HUES6 (cell line): ENCODE measurements around the gene OOSP4A.

Source experiments
- H3K27ac ChIP-seq: 2 replicates; pipeline ENCODE4 v1.7.0; 2013; ENCODE audit warnings: low read depth, mild to moderate bottlenecking, low read length, inconsistent platforms
- H3K27me3 ChIP-seq: 2 replicates; pipeline ENCODE4 v1.6.1; 2013; ENCODE audit warnings: low read length; ENCODE audit not compliant: control insufficient read depth, insufficient read depth
- H3K36me3 ChIP-seq: 2 replicates; pipeline ENCODE4 v1.6.1; 2013; ENCODE audit warnings: low read length; ENCODE audit not compliant: control insufficient read depth, insufficient read depth
- H3K4me1 ChIP-seq: 2 replicates; pipeline ENCODE4 v1.6.1; 2013; ENCODE audit warnings: low read length; ENCODE audit not compliant: control insufficient read depth, insufficient read depth
- H3K4me3 ChIP-seq: 2 replicates; pipeline ENCODE4 v1.5.1; 2013; ENCODE audit warnings: low read depth, low read length
- H3K9ac ChIP-seq: one replicate; pipeline ENCODE4 v1.6.1; 2013; ENCODE audit warnings: mild to moderate bottlenecking, low read length
- H3K9me3 ChIP-seq: 2 replicates; pipeline ENCODE4 v1.6.1; 2013; ENCODE audit warnings: low read depth, low read length; ENCODE audit not compliant: control insufficient read depth, insufficient read depth

The OOSP4A gene

DNA sequence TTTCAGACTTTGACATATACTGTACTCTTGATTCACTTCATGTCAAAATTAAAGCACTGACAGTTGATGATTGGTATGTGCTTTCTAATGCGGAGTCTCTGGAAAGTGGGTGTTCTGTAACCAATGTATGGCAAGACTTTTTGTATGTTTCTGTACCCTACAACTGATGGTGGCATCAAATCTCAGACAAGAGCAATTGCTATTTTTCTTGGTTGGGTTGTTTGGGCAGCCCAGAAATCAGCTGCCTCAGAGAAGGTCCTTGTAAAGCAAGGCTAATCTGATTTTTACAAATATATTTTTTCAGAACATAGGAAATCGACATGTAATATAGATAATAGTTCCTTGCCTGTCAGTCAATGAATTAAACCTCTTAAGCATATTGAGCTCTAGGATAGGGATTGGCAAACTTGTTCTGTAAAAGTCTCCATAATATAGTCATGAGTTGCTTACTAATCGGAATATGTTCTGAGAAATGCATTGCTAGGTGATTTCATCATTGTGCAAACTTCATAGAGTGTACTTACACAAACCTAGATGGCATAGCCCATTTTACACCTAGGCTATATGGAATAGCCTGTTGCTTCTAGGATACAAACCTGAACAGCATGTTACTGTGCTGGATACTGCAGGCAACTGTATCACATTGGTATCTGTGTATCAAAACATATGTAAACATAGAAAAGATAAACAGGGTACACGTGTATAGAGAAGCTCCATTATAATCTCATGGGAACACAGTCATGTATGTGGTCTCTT is 10.2 kb upstream of the OOSP4A start:
- Histone ChIP-seq H3K9me3 (no peaks in the 10 kb centered on the region), H3K36me3 (no peaks in the 10 kb centered on the region), H3K27ac (no peak overlapping the region), H3K27me3 (no peaks in the 10 kb centered on the region), H3K4me3 (no peak overlapping the region), H3K9ac (no peak overlapping the region), H3K4me1 (no peaks in the 10 kb centered on the region)

DNA sequence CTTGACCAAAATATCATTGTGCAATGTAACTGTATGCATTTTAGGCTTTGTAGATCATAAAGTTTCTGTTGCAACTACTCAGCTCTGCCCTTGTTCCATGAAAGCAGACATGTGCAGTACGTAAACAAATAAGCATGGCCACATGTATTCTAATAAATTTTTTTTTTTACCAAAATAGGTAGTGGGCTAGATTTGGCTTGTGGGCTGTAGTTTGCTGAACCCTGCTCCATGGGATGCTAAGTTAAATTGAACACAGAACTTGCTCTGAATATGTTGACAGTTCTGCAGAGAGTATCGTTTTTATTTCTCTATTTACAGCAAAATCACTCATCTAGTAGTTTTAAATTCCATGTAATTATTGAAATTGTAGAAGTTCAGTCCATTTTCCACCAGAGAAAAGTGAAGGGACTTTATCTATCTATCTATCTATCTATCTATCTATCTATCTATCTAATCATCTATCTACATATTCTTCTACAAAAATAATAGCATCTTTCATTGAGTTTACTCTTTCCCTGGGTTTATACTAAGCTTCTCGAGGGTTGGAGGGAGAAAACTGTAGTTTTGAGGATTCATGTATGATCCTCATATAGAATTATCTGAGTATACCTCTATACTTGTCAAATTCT is 9.5 kb upstream of the OOSP4A start:
- no peak overlapping the region for H3K27ac ChIP-seq
- no peak overlapping the region for H3K4me3 ChIP-seq
- no peaks in the 10 kb centered on the region for H3K4me1 ChIP-seq
- H3K36me3 ChIP-seq, result no peaks in the 10 kb centered on the region
- H3K27me3 ChIP-seq, result no peaks in the 10 kb centered on the region
- H3K9me3 ChIP-seq, result no peaks in the 10 kb centered on the region
- H3K9ac ChIP-seq, result no peak overlapping the region

DNA sequence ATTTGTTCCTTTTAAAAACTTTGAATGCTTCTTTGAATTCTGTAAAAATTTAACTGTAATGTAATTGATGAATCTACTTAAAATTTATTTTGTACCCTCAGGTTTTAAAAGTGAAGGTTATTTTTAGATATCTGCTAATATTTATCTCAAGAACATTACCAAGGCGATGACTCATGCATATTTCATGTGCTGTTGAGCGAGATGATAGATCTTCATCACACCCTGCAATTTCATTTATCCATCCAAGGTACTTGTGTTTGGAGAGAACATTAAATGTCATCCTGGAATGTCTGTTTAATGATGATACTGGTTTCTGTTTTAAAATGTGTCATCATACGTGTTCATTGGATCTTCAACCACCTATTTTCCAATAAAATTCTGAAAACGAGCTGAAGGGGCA is 6.7 kb upstream of the OOSP4A start:
- Histone ChIP-seq H3K36me3 (no peaks in the 10 kb centered on the region), H3K9me3 (no peaks in the 10 kb centered on the region), H3K27me3 (no peaks in the 10 kb centered on the region), H3K9ac (no peak overlapping the region), H3K4me1 (no peaks in the 10 kb centered on the region), H3K27ac (no peak overlapping the region), H3K4me3 (no peak overlapping the region)

DNA sequence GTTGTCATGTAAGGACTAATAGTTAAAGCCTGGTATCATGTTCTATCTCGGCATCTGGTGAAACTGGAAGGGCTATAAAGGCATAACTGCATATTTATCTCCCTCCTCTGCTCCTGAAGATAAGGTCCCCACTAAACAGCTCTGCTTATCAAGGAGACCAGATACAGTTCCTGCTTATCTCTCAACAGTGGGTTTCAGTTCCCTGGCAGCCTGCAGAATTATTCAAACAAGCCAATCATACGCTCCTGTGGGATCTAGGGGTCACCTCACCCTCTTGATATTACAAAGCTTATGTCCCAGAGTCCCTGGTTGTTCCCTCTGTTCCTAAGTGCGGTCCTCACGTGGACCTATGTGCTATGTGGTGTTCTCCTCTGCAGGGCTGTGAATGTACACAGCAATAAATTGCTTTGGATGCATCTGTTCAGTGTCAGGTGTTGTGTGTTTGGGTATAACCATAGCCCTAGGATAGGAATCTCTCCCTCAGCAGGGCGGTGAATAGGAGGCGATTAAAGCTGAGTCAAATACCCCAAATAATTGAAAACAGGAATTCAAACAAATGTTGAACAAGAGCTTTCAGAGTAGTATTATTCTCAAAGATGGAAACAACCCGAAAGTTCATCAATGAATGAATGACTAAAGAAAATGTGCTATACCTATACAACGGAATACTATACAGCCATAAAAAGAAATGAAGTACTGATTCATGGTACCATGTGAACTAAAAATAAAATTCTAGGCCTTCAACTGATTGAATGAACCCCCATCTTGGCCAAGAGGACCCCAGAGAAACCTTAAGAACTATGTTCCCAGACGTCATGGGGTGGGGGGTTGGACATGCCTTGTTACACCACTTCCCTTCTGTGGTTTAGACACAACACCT is 3.1 kb upstream of the OOSP4A start:
- no peaks in the 10 kb centered on the region for H3K9me3 ChIP-seq
- no peak overlapping the region for H3K27ac ChIP-seq
- H3K4me1 ChIP-seq, result peaks cover 4% of the 10 kb centered on the region; the same call in 1 of the 2 replicates
- no peaks in the 10 kb centered on the region for H3K27me3 ChIP-seq
- peak overlapping the region; percentile 14 for H3K9ac ChIP-seq
- H3K4me3 ChIP-seq, result no peak overlapping the region
- H3K36me3 ChIP-seq, result no peaks in the 10 kb centered on the region

DNA sequence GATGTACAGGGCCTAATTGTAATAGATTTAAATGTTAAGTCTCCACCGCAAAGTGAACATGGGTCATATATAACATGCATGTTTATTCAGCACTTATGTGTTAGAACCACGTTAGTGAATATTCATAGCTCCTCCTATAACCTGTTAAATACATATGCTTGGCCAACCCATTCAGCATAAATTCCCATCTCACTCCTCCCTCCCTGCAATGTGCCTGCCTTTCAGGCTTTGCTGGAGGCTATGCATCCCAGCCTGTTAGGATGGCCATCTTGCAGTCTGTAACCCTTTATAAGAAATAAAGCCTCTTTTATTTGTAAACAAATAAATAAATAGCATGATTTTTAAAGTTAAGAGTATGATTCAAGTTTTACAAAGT is 1.7 kb upstream of the OOSP4A start:
- no peak overlapping the region for H3K27ac ChIP-seq
- peaks cover 4% of the 10 kb centered on the region; the same call in 1 of the 2 replicates for H3K4me1 ChIP-seq
- no peaks in the 10 kb centered on the region for H3K27me3 ChIP-seq
- no peaks in the 10 kb centered on the region for H3K36me3 ChIP-seq
- H3K9ac ChIP-seq, result no peak overlapping the region
- H3K9me3 ChIP-seq, result no peaks in the 10 kb centered on the region
- no peak overlapping the region for H3K4me3 ChIP-seq

DNA sequence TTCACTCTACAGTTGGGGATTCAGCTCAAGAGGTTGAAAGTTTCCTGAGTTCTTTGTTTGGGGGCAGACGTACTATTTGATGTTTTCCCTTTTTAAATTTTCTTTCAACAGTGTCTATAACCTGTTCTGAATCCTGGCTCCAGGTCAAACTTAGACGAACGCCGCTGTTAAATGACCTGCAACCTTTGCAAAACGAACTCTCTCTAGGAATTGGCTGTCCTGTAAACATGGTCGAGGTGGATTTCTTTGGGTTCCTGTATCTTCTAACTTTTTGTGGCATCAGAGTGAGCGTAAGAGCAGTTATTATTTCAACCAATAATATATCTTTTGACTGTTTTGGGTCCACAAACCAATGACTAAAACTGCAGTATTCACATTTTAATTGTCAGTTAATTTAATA is 1.6 kb downstream of the OOSP4A start:
- H3K4me1 ChIP-seq, result peaks cover 4% of the 10 kb centered on the region; the same call in 1 of the 2 replicates
- no peak overlapping the region for H3K9ac ChIP-seq
- no peaks in the 10 kb centered on the region for H3K9me3 ChIP-seq
- no peak overlapping the region for H3K27ac ChIP-seq
- no peak overlapping the region for H3K4me3 ChIP-seq
- no peaks in the 10 kb centered on the region for H3K36me3 ChIP-seq
- no peaks in the 10 kb centered on the region for H3K27me3 ChIP-seq

DNA sequence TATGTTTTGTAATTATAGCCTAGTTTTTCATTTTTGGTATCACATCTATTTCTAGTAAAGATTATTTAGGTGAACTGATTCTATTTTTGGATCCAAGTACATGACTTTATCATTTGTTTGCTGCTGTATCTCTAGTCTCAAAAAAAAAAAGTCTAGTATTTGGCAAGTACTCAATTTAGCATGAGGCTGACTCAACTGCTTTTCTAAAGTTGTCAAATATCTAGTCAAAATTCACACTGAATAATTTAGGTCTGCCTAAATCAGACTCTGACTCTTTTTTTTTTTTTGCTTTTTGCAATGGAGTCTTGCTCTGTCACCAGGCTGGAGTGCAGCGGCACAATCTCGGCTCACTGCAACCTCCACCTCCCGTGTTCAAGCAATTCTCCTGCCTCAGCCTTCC is 2.4 kb downstream of the OOSP4A start:
- no peak overlapping the region for H3K27ac ChIP-seq

DNA sequence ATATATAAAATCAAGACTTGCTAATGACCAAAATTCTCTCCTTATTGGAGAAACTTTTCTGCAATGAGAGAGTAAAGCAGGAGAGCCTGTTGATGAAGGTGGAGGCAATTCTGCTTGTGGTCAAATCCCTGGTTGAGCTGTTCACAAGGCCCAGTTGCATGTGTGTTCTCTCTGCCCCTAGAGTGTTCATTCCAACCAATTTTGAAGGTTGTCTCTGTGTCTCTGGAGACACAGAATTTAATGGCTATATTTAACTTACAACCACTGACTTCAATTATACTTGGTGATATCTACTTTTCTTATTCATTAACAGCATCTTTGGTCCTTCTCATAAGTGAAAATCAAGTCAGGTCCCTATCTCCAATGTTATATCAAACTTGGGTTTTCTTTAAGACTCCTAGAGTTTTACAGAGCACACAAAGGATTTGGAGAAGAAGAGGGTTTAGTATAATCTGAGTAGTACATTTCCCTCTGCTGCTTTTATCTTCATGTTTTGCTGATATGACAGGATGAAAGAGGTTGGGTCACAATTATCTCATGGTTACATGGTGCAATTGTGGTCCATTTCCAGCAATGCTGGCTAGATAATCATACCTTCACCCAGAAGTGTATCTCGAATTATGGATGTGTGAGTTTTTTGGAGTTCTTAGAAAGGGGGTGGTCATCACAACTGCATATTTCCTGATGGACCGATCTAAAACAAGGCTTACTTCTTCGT is 4.0 kb downstream of the OOSP4A start:
- Histone ChIP-seq H3K9me3 (no peaks in the 10 kb centered on the region), H3K36me3 (no peaks in the 10 kb centered on the region), H3K27ac (no peak overlapping the region), H3K9ac (no peak overlapping the region), H3K4me1 (peaks cover 6% of the 10 kb centered on the region; the same call in 1 of the 2 replicates), H3K4me3 (no peak overlapping the region), H3K27me3 (no peaks in the 10 kb centered on the region)

More for the DNA sequence above, 2.4 kb downstream of the OOSP4A start:
- H3K4me3 ChIP-seq, result no peak overlapping the region
- no peaks in the 10 kb centered on the region for H3K9me3 ChIP-seq
- no peaks in the 10 kb centered on the region for H3K36me3 ChIP-seq
- H3K27me3 ChIP-seq, result no peaks in the 10 kb centered on the region
- H3K4me1 ChIP-seq, result peaks cover 4% of the 10 kb centered on the region; the same call in 1 of the 2 replicates
- no peak overlapping the region for H3K9ac ChIP-seq

DNA sequence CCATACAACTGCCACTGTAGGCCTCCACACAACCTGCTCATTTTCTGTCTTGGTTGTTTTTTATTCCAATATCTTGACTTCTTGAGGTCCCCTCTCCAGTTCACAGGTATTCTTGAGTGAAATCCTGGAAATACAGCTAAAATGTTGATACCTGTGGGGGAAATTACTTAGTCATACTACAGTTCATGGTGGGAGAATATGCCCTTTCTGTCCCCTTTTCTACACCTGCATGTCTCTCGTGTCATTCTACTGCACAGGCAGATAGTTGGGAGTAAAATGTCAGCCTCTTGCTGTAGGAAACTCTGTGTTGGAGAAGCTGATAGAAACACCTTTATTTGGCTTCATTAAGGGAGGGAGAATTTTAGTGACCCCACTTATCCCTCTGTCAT is 4.6 kb downstream of the OOSP4A start:
- no peak overlapping the region for H3K4me3 ChIP-seq
- no peak overlapping the region for H3K27ac ChIP-seq
- H3K27me3 ChIP-seq, result no peaks in the 10 kb centered on the region
- peaks cover 9% of the 10 kb centered on the region; the same call in 1 of the 2 replicates for H3K4me1 ChIP-seq
- no peaks in the 10 kb centered on the region for H3K36me3 ChIP-seq
- no peaks in the 10 kb centered on the region for H3K9me3 ChIP-seq
- H3K9ac ChIP-seq, result no peak overlapping the region

DNA sequence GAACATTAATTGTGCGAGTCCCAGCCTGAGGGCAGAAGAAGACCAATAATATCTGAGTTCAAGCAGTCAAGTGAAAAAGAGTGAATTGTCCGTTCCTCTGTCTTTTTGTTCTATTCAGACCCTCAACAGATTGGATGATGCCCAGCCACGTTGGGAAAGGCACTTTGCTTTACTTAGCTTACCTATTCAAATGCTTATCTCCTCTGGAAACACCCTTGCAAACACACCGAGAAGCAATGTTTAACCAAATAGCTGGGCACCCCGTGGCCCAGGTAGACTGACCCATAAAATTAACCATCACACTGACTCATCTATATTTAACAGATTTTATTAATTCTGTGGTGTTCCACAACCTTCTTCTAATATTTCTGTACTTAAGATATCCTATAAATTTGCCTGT is 9.3 kb downstream of the OOSP4A start:
- Histone ChIP-seq H3K4me3 (no peak overlapping the region), H3K27ac (no peak overlapping the region), H3K4me1 (peaks cover 5% of the 10 kb centered on the region; the same call in 1 of the 2 replicates), H3K9me3 (no peaks in the 10 kb centered on the region), H3K9ac (no peak overlapping the region), H3K36me3 (no peaks in the 10 kb centered on the region), H3K27me3 (no peaks in the 10 kb centered on the region)
